Astrocyte of the cerebellum (primary cell): ENCODE data around the gene TMEM143.

Experiments used
- DNase-seq: peaks from one replicate; pipeline ENCODE4 v3.0.0-alpha.2; 2011; ENCODE audit warnings: low read depth
- H3K4me3 ChIP-seq: 2 replicates; pipeline ENCODE4 v1.5.1; 2011; ENCODE audit warnings: mild to moderate bottlenecking, low read depth, low read length, moderate library complexity
- in situ Hi-C: cut with HindIII; loops from 2 replicates; pipeline ENCODE4 v1.10.0; 2017; ENCODE audit warnings: low sequenced_read_pairs
- TF ChIP-seq, protein P1 (sequence below): IDR thresholded peaks from 2 replicates; pipeline ENCODE4 v1.5.1; 2012; ENCODE audit warnings: low read length, low read depth, moderate library complexity, mild to moderate bottlenecking; ENCODE audit errors: missing control alignments

The TMEM143 gene

DNA sequence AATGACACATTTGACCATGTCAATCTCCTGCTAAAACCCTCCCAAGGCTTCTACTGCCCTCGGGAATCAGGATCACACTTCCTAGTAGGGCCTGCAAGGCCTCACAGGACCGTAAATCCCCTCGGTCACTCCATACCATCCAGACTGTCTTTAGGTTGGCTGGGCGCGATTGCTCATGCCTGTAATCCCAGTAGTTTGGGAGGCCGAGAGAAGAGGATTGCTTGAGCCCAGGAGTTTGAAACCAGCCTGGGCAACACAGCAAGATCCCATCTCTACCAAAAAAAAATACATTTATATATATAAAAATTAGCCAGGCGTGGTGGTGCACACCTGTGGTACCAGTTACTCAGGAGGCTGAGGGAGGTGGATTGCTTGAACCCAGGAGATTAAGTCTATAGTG is 15.0 kb downstream of the TMEM143 start:
- in situ Hi-C loops: no loop called here
- TF ChIP-seq, protein P1, sequence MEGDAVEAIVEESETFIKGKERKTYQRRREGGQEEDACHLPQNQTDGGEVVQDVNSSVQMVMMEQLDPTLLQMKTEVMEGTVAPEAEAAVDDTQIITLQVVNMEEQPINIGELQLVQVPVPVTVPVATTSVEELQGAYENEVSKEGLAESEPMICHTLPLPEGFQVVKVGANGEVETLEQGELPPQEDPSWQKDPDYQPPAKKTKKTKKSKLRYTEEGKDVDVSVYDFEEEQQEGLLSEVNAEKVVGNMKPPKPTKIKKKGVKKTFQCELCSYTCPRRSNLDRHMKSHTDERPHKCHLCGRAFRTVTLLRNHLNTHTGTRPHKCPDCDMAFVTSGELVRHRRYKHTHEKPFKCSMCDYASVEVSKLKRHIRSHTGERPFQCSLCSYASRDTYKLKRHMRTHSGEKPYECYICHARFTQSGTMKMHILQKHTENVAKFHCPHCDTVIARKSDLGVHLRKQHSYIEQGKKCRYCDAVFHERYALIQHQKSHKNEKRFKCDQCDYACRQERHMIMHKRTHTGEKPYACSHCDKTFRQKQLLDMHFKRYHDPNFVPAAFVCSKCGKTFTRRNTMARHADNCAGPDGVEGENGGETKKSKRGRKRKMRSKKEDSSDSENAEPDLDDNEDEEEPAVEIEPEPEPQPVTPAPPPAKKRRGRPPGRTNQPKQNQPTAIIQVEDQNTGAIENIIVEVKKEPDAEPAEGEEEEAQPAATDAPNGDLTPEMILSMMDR: no peak
- no peak overlapping the region for H3K4me3 ChIP-seq
- no peak for DNase-seq

DNA sequence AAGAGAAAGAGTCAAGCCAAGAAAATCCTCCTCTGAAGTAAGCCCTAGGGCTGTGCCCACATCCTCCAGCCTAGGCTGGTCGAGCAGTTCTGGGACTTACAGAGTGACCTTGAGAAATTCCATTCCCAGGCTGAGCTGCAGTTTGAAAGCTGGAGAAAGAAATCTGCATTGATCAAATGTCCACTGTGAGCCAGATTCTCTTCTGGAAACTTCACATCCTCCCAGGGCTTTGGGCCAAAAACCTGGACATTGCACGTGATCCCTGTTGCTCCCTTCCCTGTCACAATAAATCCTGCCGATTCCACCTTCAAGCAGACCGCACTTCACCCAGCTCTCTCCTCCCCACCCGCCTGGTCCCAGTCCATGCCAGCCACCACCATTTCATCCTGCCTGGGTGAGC is 15.7 kb downstream of the TMEM143 start:
- in situ Hi-C loops: no loop called here
- no peak for DNase-seq
- TF ChIP-seq, protein P1: no peak
- H3K4me3 ChIP-seq: no peak overlapping the region

DNA sequence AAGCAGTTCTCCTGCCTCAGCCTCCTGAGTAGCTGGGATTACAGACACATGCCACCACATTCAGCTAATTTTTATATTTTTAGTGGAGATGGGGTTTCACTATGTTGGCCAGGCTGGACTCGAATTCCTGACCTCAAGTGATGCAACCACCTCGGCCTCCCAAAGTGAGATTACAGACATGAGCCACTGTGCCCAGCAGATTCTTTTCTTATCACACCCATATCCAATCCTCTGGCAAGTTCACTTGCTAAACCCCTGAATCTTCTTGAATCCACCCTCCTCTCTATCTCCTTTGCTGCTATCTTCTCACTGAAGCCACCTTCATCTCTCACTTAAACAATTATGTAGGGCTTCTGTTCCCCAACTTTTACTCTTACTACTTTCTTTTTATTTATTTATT is 17.5 kb downstream of the TMEM143 start:
- no peak for DNase-seq
- in situ Hi-C loops: no loop called here
- H3K4me3 ChIP-seq: no peak overlapping the region
- TF ChIP-seq, protein P1: no peak

DNA sequence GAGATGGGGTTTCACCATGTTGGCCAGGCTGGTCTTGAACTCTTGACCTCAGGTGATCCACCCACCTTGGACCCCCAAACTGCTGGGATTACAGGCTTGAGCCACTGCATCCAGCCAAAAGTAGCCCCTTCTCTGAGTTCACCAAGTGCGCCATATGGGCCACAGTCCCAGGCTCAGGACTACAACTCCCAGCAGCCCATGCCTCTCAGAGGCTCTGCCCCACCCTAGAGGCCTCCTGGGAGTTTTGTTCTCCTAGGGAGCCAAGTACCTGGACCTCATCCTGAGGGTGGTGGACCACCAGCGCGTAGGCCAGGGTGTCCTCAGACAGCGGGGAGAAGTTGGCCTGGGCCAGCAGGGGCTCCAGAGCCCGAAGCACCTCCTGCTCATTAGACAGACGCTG is 18.8 kb downstream of the TMEM143 start:
- H3K4me3 ChIP-seq: no peak overlapping the region
- DNase-seq: no peak
- in situ Hi-C loops: no loop called here
- TF ChIP-seq, protein P1: no peak

DNA sequence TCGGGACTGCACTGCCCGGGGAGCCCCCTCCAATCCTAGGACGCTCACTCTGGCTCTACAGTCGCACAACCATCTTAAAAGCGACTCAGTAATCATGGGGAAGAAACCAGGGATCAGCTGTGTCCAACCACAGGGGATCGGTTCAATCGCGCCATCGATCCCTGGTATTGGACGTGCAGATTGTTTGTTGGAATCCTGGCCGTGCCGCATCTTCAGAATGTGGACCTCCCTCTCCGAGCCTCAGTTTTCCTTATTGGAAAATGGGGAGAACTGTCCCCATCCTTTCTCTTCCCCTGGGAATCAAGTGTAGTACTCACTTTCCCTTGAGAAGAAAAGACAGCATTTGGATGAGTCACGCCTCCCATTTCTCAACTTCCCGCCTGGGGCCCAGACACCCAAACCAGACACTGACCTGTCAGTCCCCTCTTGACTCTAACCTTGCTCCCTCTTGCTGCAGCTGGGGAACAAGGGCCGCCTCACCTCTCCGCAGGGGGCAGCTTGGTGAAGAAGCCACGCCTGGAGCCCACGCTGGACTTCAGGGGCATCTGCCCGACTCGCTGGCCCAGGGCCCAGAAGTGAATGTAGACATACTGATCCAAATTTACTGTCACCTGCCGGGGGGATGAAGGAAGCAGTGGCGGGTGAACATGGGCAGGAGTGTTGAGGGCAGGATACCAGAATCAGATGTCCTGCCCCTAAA is 20.7 kb downstream of the TMEM143 start:
- H3K4me3 ChIP-seq: no peak overlapping the region
- DNase-seq: no peak
- in situ Hi-C loops: no loop called here
- TF ChIP-seq, protein P1: no peak

DNA sequence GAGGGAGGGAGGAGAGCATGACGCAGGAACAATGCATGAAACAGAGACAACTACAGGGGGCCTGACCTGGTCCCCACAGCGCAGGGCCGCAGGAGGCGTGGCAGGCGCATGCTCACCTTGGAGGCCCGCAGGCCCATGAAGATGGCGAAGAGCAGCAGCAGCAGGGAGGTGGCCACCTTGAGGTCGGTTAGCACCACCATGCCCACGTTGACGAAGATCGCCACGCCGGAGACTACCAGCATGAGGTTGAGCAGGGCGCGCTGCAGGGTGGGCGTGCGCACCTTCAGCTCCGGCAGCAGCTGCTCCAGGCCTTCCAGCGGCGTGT is 21.4 kb downstream of the TMEM143 start:
- TF ChIP-seq, protein P1: no peak
- in situ Hi-C loops: no loop called here
- DNase-seq: no peak
- no peak overlapping the region for H3K4me3 ChIP-seq
